Keratinocyte (primary cell): ENCODE data around the gene SIK3.

Source experiments
- CTCF ChIP-seq, 3 experiments: IDR thresholded peaks in 1 of 3; conservative IDR thresholded peaks in 1 of 3; optimal IDR thresholded peaks in 1 of 3; 2 replicates in 2 of 3; 3 replicates in 1 of 3; pipeline versions ENCODE3 to v1.5.1; 2011; ENCODE audit warnings: low read length in 3 of 3, mild to moderate bottlenecking in 3 of 3, moderate library complexity in 2 of 3, control low read depth in 1 of 3, inconsistent platforms in 1 of 3; ENCODE audit not compliant: insufficient read depth in 2 of 3; ENCODE audit errors: extremely low read depth in 1 of 3
- EZH2 ChIP-seq: IDR thresholded peaks from one replicate; pipeline ENCODE4 v1.6.1; 2012; ENCODE audit warnings: inconsistent platforms, mild to moderate bottlenecking, low read length, moderate library complexity

GRCh38 chr11:116997071-116997470 lies 101.2 kb downstream of the SIK3 start:
- TF ChIP-seq EZH2 (no peak), CTCF (optimal IDR thresholded peaks at IDR 0.05 in 1 of 3, IDR thresholded peaks at IDR 0.05 in 1 of 3, conservative IDR thresholded peaks at IDR 0.05 in 1 of 3; ENCODE audit: extremely low read depth in 1 of 3, insufficient read depth in 2 of 3, low read length in 3 of 3) (no peak)
